GM10847 (cell line): Measurements from ENCODE around the gene LAPTM5.

Experiments used
- POLR2A ChIP-seq: IDR thresholded peaks from 2 replicates; pipeline ENCODE4 v1.6.1; 2011; ENCODE audit not compliant: insufficient read length; ENCODE audit errors: extremely low read depth

The LAPTM5 gene

GRCh38 chr1:30756206-30756544 is 1.4 kb downstream of the LAPTM5 start:
- TF ChIP-seq POLR2A: no peak

DNA sequence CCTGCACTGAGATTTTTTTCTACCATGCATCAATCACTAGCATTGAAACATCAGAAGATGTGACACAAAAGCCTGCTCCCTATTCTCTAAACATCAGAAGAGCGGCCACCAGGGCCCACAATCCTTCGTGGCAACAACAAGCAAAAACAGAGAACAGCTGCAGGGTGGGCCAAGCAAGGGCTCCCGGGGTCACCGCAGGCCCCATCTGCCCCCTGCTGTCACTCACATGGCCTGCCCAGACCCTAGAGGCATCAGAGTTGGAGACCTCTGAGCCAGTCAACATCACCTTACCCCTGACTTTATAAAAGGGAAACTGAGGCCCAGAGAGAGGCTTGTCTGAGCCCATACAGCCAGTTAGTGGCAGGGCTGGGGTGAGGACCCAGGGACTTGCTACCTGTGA is 1.8 kb downstream of the LAPTM5 start:
- no peak for TF ChIP-seq POLR2A

- TF ChIP-seq POLR2A: no peak
These were observed 2.2 kb downstream of the LAPTM5 start for GRCh38 chr1:30755334-30755733.

- peak; percentile 40 for TF ChIP-seq POLR2A
These were observed 2.8 kb downstream of the LAPTM5 start for GRCh38 chr1:30754684-30755171.

- no peak for TF ChIP-seq POLR2A
These were observed 3.9 kb downstream of the LAPTM5 start for GRCh38 chr1:30753660-30754123.

DNA sequence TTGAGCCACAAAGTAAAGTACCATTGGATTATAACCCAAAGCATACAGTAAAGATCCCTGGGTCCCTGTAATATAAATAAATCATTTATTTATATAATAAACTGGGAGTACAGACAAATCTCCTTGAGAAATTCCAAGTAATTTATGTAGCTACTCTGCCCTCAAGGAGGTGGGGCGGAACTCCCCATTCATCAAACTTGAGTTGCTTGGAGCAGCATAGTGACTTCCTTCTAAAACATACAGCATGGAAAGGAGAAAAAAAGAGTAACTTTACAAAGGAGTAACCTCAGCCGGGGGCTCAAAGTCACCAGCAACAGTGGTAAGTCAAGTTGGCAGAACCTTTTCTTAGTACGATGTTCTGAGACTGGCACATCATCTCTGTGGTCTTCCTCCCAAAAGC is 4.5 kb downstream of the LAPTM5 start:
- no peak for TF ChIP-seq POLR2A

DNA sequence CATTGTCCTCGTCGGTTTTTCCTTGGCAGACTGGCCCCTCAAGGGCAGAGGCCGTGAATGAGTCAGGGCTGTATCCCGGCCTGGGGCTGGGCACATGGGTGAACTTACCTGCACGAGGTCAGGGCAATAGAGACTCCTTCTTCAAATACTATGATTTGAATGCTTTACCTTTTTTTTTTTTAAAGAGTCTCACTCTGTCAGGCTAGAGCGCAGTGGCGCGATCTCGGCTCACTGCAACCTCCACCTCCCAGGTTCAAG is 5.0 kb downstream of the LAPTM5 start:
- peak; percentile 18 for TF ChIP-seq POLR2A

- peak; percentile 22 for TF ChIP-seq POLR2A
These were observed 5.5 kb downstream of the LAPTM5 start for GRCh38 chr1:30751830-30752650.

DNA sequence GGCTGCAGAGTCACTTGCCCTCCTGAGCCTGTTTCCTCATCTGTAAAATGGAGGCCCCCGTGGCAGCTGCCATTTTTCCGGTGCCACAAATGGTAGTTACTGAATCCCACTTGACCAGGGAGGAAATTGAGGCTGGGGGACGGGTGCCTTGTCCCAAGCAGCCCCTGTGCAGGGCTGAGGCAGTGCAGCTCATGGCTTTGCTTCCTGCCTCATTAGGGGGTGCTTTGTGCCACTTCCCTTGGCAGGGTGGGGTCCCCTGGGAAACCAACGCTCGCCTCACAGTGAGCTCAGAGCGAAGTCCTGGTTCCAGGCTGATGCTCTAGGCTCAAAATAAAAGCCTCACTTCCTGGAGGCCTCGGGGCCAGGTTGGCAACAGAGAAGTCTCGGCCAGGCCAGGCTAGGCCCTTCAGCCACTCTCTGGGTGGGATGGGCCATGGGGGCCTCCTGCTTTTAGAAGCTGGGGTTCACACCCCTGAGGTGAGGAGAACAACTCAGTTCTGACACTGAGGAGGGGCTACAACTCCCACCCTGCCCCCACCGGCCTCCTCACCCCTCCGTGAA is 6.8 kb downstream of the LAPTM5 start:
- no peak for TF ChIP-seq POLR2A

GRCh38 chr1:30749691-30750583 is 7.6 kb downstream of the LAPTM5 start:
- TF ChIP-seq POLR2A: peak; percentile 42

- TF ChIP-seq POLR2A: no peak
These were observed 8.7 kb downstream of the LAPTM5 start for GRCh38 chr1:30748699-30749401.

- TF ChIP-seq POLR2A: no peak
These were observed 9.4 kb downstream of the LAPTM5 start for GRCh38 chr1:30748098-30748698.

GRCh38 chr1:30747033-30748008 is 10.3 kb downstream of the LAPTM5 start:
- no peak for TF ChIP-seq POLR2A

- no peak for TF ChIP-seq POLR2A
These were observed 11.2 kb downstream of the LAPTM5 start for GRCh38 chr1:30746212-30747032.
